NCI-H146 (cell line): Measurements from ENCODE around the gene IQGAP2.
"Not testable (repeated sequence)": the region's sequence is repeated elsewhere in the genome, so short reads cannot be mapped to it uniquely, and the experiment has no call there.

Experiments
- DNase-seq: peaks from one replicate; lab custom pipeline; 2025; lab: John Stamatoyannopoulos, UW

The IQGAP2 gene

DNA sequence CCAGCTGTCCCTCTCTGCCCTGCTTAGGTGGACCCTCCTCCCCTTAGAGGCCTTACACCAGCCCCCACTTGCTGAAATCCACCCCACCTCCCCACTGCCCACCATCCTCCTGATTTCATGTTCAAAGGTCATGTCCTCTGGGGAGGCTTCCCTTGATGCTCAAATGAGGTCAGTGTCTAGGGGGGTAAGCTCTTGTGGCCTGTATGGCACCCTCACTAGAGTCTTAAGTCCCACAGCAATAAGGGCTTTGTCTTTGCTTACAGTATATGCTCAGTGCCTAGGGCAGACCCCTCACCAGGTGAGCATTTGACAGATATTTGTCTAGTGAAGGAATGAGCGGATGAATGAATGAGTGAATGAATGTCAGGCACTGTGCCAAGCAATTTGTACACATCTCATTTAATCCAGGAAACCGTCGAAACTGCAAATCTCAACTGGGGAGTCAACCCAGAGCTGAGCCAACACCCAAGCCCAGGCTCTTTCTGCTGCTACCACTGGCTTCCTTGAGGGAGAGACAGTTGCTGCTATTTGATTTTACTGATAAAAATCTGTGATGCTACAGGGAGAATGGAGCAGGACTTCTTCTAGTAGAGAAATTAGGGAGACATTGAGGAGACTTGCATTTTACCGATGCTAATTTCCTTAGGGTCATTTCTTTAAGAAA, 101.9 kb downstream of the IQGAP2 start:
- no peak for DNase-seq

DNA sequence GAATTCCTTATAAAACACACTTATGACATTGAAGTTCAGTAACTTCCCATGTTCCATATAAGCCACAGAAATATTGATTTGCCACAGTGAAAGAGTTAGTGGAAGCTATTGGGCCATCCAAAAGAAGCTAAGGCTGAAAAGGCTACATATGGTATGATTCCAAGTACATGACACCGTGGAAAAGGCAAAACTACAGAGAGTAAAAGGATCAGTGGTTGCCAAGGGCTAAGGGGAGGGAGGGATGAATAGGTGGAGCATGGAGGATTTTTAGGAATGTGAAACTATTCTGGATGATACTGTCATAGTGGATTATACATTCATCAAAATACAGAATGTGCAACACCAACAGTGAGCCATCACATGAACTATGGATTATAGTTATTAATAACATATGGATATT, 110.4 kb downstream of the IQGAP2 start:
- no peak for DNase-seq

DNA sequence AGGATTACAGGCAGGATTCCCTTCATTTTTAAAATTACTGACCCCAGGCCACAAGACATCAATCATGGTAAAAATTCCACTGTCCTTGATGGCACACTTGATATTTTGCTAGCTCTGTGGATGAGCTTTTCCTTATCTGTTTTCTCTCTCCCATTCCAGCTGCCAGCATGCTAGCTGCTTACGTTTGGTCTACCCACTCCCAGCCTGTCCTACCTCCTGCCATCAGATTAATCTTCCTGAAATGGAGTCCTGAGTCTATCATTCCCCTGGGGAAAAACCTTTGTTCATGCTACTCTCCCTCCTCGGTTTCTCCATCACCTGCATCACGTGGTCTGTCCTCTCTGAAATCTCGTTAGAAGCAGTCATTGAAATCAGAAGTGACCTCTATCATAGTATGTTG, 111.2 kb downstream of the IQGAP2 start:
- no peak for DNase-seq

DNA sequence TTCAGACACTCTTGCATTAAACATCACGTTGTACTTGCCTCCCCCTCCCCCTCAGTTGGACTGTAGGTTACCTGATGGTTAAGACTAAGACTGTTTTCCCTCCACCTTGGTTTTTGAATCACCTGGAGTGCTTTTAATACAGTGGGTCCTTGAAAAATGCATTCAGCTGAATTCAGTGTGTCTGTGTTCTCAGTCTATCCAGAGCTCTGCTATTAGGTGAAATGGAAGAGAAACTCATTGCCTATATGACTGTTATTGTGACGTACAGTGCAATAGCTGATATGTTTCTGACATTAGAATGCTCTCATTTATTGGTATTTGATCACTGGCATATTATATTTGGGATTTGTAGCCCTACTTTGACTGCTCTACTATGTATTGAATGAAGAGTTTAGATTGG, 111.6 kb downstream of the IQGAP2 start:
- no peak for DNase-seq

DNA sequence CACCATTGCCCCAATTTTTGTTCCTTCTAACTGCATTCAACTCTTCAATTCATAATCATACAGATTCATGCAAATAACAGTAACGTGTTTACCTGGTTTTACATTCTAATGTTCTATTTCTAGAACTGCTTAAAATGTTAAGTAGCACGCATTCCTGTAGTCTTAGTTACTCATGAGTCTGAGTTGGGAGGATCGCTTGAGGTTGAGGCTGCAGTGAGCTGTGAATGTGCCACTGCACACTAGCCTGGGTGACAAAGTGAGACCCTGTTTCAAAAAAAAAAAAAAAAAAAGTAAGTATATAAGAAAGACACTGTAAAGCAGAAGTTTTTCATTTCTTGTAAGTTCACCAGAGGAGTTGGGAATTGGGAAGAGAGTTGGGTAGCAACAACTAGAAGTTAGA, 114.2 kb downstream of the IQGAP2 start:
- no peak for DNase-seq

DNA sequence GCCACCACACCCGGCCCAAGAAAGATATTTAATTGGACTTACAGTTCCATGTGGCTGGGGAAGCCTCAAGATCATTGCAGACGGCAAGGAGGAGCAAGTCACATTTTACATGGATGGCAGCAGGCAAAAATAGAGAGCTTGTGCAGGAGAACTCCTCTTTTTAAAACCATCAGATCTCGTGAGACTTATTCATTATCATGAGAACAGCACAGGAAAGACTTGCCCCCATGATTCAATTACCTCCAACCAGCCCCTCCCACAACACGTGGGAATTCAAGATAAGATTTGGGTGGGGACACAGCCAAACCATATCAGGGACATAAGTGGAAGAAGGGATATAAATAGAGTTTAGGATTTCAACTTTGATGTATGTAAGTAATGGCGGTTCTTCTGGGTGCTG, 115.2 kb downstream of the IQGAP2 start:
- DNase-seq, result not testable (repeated sequence)

DNA sequence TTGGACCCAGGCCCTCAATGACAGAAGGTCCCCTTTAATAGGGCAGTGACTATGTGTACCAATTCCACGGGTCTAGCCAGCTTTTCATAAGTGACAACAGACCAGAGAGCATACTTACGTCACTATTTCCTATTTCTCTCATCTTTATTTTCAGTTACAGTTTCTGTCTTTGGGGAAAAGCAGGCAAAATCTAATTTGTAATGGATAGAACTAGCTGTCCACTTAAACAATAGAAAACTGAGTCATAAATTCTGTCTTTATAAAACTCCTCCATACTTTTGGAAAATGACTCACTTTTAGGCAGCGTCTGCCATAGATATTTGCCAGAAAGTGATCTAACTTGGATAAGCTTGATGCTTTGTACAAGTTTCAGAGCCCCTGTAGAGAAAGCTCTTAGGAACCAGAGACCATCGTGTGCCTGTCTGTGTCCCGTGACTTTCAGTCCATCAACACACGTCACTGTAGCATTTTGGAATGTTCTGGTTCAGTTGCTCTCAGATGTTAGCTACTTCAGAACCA, 118.2 kb downstream of the IQGAP2 start:
- no peak for DNase-seq

DNA sequence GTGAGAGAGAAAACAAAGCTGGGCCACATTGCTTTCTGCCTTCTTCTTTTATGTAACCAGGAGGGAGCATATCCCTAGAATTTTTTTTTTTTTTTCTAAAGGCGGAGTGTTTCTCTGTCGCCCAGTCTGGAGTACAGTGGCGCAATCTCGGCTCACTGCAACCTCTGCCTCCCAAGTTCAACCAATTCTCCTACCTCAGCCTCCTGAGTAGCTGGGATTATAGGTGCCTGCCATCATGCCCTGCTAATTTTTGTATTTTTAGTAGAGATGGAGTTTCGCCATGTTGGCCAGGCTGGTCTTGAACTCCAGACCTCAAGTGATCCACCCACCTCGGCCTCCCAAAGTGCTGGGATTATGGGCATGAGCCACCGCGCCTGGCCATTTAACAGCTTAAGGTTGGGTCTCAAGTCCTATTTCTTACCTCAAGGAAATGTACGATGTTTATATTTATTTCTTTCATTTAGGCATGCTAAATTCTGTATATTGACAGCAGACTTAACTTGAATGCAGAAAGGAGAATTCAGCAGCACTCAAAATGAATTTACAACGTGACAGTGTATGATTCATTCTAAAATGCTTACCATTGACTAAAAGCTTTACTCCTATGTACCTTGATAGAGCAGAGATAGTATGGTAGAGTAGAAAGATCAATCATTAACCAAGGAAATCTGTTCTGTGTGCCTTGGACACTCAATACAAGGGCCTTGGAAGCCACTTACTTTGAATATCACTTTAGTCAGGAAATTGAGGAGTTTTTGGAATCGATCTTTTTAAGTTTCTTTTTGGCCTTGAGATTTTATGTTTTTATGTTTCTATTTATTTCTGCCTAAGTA, 119.2 kb downstream of the IQGAP2 start:
- no peak for DNase-seq

DNA sequence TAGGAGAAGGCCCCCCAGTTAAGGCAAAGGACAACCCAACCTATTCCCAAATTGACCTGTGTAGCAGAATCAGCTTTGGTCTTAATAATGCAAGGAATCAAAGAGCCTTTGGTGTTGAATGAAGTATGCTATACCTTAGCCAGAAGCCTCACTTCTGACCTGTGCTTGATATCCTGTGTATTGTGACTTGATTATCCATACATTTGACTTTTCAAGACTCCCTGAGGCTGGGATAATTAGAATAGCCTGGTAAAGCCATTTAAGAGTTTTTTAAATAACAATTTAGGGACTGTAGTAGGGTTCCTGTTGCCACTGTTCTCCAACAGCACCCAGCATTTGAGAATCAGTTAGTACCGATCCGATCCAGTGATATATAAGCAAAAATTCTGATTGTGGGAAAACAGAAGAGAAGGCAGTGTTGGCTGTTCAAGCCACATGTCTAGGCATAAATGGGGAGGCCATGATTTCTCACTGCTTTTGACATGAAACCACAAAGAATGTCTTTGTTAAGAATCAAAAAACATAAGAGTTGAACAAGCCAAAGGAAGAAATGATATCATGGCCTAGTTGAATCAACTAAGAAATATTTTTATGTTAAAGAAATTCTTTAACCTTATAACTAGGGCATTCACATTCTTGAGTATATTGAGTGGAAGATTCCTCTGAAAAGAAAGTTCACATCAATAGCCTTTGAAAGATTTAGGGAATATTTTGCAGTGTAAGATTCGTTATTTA, 121.2 kb downstream of the IQGAP2 start:
- DNase-seq, result no peak

DNA sequence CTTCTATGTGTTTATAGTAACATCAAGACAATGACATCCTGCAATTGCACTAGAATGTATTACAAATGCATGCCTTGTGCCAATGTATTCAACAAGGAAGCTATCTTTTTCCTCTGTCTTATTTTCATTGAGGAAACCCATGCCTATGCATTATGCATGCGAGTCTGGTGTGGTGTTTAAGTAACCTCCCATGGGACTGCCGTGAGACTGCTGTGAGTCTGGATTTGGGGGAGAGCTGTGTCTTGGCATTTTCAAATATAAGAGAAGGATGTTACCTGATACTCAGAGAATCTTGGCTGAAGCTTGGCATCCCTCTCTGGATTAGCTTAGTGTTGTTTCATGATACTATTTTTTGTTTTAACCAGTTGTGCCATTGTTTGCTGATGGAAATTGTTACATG, 121.8 kb downstream of the IQGAP2 start:
- DNase-seq, result no peak

DNA sequence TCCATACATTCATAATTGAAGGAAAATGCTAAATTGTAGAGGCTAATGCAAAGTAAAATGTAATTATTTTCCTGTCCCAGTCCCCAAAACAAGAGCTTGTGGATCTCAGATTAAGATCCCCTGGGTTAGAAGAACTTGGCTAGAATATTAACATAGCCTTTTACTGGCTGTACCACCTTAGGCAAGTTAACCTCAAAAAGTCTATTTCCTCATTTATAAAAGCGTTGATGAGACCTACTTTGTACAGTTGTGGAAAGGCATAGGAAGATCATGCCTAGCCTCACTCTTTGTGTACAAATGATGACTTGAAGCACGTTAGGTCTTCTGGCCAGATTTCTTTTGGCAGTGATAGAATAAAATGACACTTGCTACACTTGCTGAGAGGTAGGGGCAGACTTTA, 122.9 kb downstream of the IQGAP2 start:
- DNase-seq, result no peak

DNA sequence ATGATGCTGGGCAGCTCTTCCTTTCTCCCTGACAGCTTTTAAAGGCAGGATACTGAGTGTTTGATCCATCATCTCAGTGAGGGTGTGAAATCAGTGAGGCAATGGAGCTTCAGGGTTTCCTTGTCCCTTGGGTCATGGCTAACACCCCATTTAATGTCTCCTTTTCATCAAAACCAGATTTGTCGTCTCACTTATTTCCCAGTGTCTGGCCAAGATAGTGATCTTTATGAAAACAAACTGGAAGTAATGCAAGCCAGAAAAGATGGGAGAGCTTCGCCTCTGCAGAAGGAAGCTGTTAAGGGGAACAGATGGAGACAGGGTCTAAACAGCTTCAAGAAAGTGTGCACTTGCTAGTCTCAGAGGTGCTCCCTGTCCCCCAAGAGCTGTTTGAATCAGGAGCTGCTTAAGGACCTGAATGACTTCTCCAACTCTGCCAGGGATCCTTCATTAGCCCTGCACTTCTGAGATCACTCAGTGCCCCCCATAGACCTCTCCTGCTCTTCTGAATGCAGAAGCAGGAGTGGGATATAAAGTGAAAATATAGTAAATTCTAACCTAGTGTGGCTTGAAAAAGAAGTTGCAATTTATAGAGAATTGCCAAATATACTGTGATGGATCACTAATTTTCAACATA, 124.0 kb downstream of the IQGAP2 start:
- no peak for DNase-seq

DNA sequence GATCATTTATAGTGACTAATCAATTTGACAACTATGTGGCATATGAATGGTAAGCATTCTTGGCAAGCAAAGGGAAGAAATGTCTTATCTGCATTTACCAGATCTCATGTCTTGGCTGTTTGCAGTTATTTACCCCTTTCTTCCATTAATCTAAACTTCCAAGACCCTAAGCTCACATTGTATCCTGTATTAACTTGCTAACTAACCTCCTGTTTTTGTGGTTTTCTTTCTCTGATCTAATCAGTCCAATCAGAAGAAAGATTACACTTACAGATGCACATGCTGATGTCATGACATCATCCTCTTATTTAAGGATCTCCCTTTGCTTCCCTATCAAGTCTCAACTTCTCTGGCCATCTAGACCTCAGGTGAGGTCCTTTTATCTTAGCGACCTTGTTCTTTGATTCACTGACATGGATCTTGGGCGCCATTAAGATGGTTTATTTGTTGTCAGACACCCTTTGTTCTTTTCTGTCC, 124.6 kb downstream of the IQGAP2 start:
- no peak for DNase-seq

DNA sequence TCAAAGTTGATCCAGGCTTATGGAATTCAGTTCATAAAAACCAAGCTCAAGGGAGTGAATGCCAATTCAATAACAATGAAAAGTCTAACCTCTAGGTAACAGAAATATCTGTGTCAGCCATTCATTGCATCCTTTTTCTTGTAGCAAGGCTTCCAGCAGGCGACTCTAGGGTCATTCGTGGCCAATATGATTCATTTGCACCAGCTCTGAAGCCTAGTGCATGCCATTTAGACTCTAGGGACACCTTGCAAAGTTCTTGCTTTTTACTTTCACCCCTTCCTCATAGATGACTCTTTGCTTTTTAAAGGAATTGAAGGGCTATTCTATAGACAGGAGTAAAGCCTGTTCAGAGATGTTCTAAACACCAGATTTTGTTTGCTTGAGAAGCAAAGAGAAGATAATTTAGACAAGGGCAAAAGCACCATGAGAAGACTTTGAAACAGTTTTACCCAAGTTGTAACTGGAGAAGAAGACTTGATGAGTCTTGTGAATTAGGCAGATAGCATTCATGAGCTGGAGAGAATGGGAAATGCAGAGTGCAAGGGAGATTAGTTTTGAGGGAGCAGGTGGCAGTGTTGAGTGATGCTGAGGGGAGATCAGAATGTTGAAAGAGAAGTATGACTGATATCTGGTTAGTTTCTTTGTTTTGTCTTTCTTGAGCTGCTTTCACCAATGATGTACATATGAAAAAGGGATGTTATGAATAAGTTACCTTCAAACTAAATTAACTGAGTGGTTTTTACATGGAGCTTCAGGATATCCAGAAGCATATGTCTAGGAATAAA, 125.7 kb downstream of the IQGAP2 start:
- DNase-seq, result no peak

DNA sequence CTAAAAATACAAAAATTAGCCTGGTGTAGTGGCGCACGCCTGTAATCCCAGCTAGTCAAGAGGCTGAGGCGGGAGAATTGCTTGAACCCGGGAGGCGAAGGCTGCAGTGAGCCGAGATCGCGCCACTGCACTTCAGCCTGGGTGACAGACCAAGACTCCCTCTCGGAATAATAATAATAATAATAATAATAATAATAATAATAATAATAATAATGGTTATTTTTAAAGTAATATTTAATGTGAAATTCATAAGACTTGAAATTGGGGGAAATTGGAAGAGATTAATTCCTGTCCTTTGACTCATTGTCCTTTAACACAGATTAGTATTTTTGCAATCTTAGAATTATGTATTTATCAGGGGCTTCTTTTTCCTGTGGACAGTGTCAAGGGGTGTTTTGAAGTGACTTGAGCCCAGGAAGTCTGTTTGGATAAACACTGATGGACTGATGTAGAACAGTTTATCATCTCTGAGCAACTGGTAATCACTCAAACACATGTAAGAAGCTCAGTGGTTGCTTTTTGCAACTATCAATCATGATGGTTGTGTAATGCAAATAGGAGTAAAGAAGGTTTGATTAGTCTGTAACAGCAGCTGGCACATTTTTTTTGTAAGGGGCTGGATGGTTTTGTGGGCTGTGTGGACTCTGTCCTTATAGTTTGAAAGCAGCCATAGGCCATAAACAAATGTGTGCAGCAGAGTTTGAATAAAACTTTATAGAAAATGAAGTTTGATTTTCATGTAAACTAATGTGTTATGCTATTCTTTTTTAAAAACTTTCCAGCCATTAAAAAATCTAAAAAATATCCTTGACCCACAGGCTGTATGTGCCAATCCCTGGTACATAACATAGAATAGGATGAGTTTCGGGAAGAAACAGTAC, 126.6 kb downstream of the IQGAP2 start:
- DNase-seq, result no peak

DNA sequence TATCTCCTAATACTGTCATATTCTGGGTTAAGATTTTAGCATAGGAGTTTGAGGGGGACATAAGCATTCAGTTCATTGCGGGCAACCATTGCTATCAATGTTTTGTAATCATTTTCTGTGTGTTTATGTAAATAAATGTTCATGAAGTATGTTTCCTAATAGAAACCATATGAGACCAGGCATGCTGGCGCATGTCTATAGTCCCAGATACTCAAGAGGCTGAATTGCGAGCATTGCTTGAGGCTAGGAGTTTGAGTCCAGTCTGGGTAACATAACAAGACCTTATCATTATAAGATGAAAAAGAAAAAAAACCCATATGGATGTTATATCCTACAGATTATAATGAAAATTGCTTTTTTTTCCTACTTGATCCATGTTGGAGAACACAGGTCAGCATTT, 129.0 kb downstream of the IQGAP2 start:
- no peak for DNase-seq

DNA sequence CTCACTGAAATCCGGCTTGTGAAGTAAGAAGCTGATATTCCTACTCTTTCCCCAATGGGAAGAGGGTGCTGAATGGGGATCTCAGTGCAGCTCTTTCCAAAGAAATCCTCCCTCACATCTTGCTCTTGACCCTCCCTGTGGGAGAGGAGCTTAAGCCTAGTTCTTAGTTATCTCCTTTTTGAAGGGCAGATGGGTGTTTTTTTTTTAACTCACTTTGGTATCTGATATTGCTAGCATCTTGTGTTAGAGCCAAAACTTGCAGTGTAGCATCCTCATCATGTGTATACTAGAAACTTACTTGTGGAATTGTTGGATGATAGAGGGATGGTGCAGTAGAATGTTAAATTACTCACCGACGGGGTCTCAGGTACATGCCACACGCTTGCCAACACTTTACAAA, 129.9 kb downstream of the IQGAP2 start:
- DNase-seq, result no peak

DNA sequence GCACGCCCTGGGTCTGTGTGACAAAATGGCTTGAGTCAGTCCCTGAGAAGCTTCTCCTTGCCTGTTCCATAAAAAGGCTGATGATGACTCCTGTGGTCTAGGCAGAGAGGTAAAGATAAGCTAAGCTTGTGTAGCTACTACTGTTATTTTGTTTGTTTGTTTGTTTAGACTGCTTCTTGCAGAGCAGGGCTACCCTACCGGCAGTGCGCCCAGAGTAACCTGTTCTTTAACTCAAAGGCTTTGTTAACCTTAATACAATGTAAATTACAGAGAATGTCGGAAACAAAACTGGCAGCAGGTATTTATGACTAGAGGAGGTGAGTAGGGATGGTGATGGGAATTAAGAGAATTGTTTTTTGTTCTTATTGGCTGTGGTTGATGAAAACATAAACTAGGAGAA, 132.5 kb downstream of the IQGAP2 start:
- no peak for DNase-seq

DNA sequence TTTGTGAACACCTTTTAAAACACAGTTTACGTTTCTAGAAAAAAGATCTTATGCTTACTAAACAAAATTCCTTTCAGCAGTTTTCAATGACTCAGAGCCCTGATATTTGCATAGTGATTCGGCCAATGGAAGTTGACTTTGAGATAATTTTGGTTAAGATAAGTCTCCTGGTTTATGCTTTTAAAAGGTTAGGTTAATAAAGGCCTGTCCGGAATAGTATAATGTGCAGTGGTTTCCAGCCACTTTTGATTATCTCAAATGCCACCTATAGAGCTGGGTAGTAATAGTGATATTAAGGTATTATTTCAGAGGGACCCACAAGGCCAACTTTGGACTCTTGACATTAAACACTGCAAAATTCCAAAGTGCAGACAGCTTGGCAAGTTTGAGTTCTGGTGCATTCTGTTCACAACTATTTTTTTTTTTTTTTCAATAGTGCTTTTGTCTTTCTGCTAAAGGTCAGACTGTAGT, 134.0 kb downstream of the IQGAP2 start:
- DNase-seq, result no peak

DNA sequence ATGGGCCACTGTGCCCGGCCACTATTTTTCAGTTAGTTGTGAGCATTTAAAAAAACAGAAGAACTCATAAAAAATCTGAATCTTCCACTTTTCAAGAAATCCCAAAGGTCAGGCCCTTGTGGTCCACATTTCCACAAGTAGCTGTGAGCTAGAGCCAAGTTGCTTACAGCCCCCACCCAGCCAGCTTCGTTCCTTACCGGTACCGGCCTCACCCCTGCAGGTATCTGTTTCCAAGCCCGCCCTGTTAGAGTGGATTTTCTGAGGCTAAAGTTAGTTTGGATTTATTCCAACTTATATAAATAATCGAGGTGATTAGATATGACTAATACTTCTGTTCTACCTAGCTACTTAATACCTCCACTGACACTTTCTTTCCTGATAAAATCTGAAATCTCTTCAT, 139.2 kb downstream of the IQGAP2 start:
- DNase-seq, result no peak
